K562 (cell line): ENCODE results near the gene CACNA1C. TPM values are rescaled to one million over a fixed set of nuclear protein-coding genes. Genes with fewer than 3 reads are reported as not detected.

Experiments used
- ATAC-seq: fragments of 200-7000 bp; cut with Tn5 transposase; 3 replicates; pipeline ENCODE4 v1.9.1; 2020; ENCODE audit warnings: moderate library complexity
- BruUV-seq: library from RNA; stranded (reverse); fragments of 400-500 nt; replicated peaks from 2 replicates; lab custom pipeline; 2021; lab: Mats Ljungman, UMichigan
- CTCF ChIA-PET: fragments of 300-600 bp; formaldehyde crosslinking; extraction: SDS; loops from one replicate; lab custom pipeline; 2021; ENCODE audit warnings: low intra/inter-chr PET ratio; lab: Yijun Ruan, JAX
- POLR2A ChIA-PET: fragments of 300-600, 350-650 bp; sonication (Branson Sonifier 250); formaldehyde crosslinking; extraction: SDS; loops from one replicate; lab custom pipeline; 2021; ENCODE audit warnings: antibody characterized with exemption, inconsistent platforms; lab: Yijun Ruan, JAX
- DNase-seq, 4 experiments: peaks; one replicate each; pipeline versions ENCODE4 v3.0.0 to v3.0.0-alpha.2; 2011 to 2018; ENCODE audit warnings: low spot score in 3 of 4, mixed read lengths in 3 of 4; ENCODE audit errors: extremely low read depth in 1 of 4
- FAIRE-seq: peaks from 2 replicates; lab custom pipeline; 2011; peaks lifted over from hg19 to GRCh38; lab: Jason Lieb, UNC
- H2AFZ ChIP-seq: 2 replicates; pipeline ENCODE4 v1.6.0; 2011; ENCODE audit warnings: low read depth, low read length, control low read depth, inconsistent platforms
- H3K27ac ChIP-seq: fragments of 200-600 bp; 3 replicates; pipeline ENCODE4 v1.8.0; 2011; ENCODE audit warnings: low read depth, mild to moderate bottlenecking, control low read depth, inconsistent platforms, low read length, moderate library complexity, mixed read lengths; ENCODE audit errors: extremely low read depth
- H3K27me3 ChIP-seq, 2 experiments: fragments of 300-600 bp in 1 of 2; 2 replicates in 1 of 2; 3 replicates in 1 of 2; pipeline versions ENCODE4 v1.6.0 to v1.8.0; 2011; ENCODE audit warnings: inconsistent platforms in 2 of 2, low read length in 2 of 2, mild to moderate bottlenecking in 1 of 2, mixed read lengths in 1 of 2, moderate library complexity in 1 of 2; ENCODE audit not compliant: control insufficient read depth in 2 of 2, insufficient read depth in 2 of 2
- H3K36me3 ChIP-seq: fragments of 300-600 bp; 3 replicates; pipeline ENCODE4 v1.8.0; 2011; ENCODE audit warnings: mild to moderate bottlenecking, low read length, inconsistent platforms; ENCODE audit not compliant: control insufficient read depth, insufficient read depth
- H3K4me1 ChIP-seq, 2 experiments: fragments of 200-600 bp in 1 of 2; replicated peaks in 1 of 2; 2 replicates in 1 of 2; 3 replicates in 1 of 2; pipeline versions ENCODE4 v1.5.1 to v1.8.0; 2011; ENCODE audit warnings: inconsistent platforms in 2 of 2, low read length in 2 of 2, mild to moderate bottlenecking in 1 of 2, mixed read lengths in 1 of 2, moderate library complexity in 1 of 2; ENCODE audit not compliant: control insufficient read depth in 2 of 2, insufficient read depth in 2 of 2
- H3K4me2 ChIP-seq: 2 replicates; pipeline ENCODE4 v1.6.1; 2011; ENCODE audit warnings: low read length, control low read depth, inconsistent platforms, mixed read lengths; ENCODE audit not compliant: insufficient read depth
- H3K4me3 ChIP-seq: fragments of 200-600 bp; sonication (generic), shearing (Covaris generic); 2 replicates; pipeline ENCODE4 v1.5.1; 2016; ENCODE audit warnings: control low read depth, inconsistent platforms
- H3K79me2 ChIP-seq: fragments of 200-600 bp; 3 replicates; pipeline ENCODE4 v1.8.0; 2011; ENCODE audit warnings: low read length, inconsistent platforms; ENCODE audit not compliant: control insufficient read depth, insufficient read depth
- H3K9ac ChIP-seq, 2 experiments: 2 replicates each; pipeline versions ENCODE4 v1.6.0 to v1.6.1; 2011; ENCODE audit warnings: low read depth in 2 of 2, low read length in 2 of 2, control low read depth in 1 of 2, inconsistent platforms in 1 of 2, mild to moderate bottlenecking in 1 of 2, mixed read lengths in 1 of 2; ENCODE audit not compliant: insufficient read depth in 1 of 2
- H3K9me1 ChIP-seq: one replicate; pipeline ENCODE4 v1.6.0; 2011; ENCODE audit warnings: inconsistent platforms, mild to moderate bottlenecking, low read length, moderate library complexity; ENCODE audit not compliant: control insufficient read depth, insufficient read depth
- H3K9me3 ChIP-seq: replicated peaks from 2 replicates; pipeline ENCODE4 v1.5.1; 2011; ENCODE audit warnings: low read depth, low read length, inconsistent platforms; ENCODE audit not compliant: control insufficient read depth, insufficient read depth
- H4K20me1 ChIP-seq: replicated peaks from 2 replicates; pipeline ENCODE4 v1.6.1; 2011; ENCODE audit warnings: low read length, inconsistent platforms, mixed read lengths; ENCODE audit not compliant: control insufficient read depth, insufficient read depth
- CBX5 ChIP-seq: IDR thresholded peaks from 2 replicates; pipeline ENCODE4 v1.6.1; 2014; ENCODE audit warnings: low read depth, borderline replicate concordance
- E2F1 ChIP-seq: sonication (generic); formaldehyde crosslinking; IDR thresholded peaks from 2 replicates; pipeline ENCODE4 v1.8.1; 2023; ENCODE audit warnings: mild to moderate bottlenecking, missing genetic modification reagents, moderate library complexity
- FOXP1 ChIP-seq: sonication (generic); formaldehyde crosslinking; IDR thresholded peaks from 2 replicates; pipeline ENCODE4 v1.8.0; 2022; ENCODE audit warnings: mild to moderate bottlenecking, missing genetic modification reagents
- MCM2 ChIP-seq: fragments of 450-650 bp; IDR thresholded peaks from 2 replicates; pipeline ENCODE4 v1.6.1; 2017; ENCODE audit warnings: low read depth, mild to moderate bottlenecking
- NFE2 ChIP-seq: IDR thresholded peaks from 2 replicates; pipeline ENCODE4 v1.6.1; 2014; ENCODE audit warnings: antibody characterized with exemption, low read depth
- RBM25 ChIP-seq: fragments of 200-400 bp; formaldehyde crosslinking; IDR thresholded peaks from 2 replicates; pipeline ENCODE4 v1.6.1; 2018; ENCODE audit warnings: low read length, low read depth, moderate library complexity; ENCODE audit not compliant: severe bottlenecking
- RCOR1 ChIP-seq, 2 experiments: IDR thresholded peaks; 2 replicates each; pipeline ENCODE4 v1.6.1; 2012; ENCODE audit warnings: low read depth in 2 of 2, low read length in 2 of 2, borderline replicate concordance in 1 of 2, improper control_type of control experiment in 1 of 2
- THAP7 ChIP-seq: fragments of 250-450 bp; sonication (Bioruptor Pico); IDR thresholded peaks from 2 replicates; pipeline ENCODE4 v1.5.0; 2021
- ZFP36 ChIP-seq: fragments of 150-350 bp; IDR thresholded peaks from 2 replicates; pipeline ENCODE4 v1.6.1; 2018; ENCODE audit warnings: low read length, low read depth; ENCODE audit not compliant: partially characterized antibody
- ZNF146 ChIP-seq: IDR thresholded peaks from one replicate; pipeline ENCODE4 v1.6.1; 2018; ENCODE audit warnings: missing compliant biosample characterization; ENCODE audit not compliant: unreplicated experiment
- WGBS: fragments of 100-300 bp; shearing (Covaris generic); methylation state at CpG from one replicate; pipeline ENCODE4 v1.1.6; 2016; ENCODE audit warnings: low coverage, mixed read lengths; ENCODE audit not compliant: insufficient coverage; ENCODE audit errors: missing lambda C conversion rate; 5-methylcytosine and 5-hydroxymethylcytosine counted together
- in situ Hi-C: fragments of 300-500 bp; cut with MboI; formaldehyde crosslinking; loops from 4 replicates; pipeline ENCODE4 v1.15.0; 2018; ENCODE audit warnings: inconsistent platforms, mixed read lengths
- intact Hi-C: fragments of 100-400 bp; cut with micrococcal nuclease; formaldehyde crosslinking; loops from 2 replicates; pipeline ENCODE4 v1.14.2; 2022
- polyA plus RNA-seq, 8 experiments: library from polyadenylated mRNA; depleted of rRNA in 4 of 8; stranded (reverse) in 5 of 8; unstranded in 3 of 8; fragments of >200 nt; fragmentation: Nextera tagmentation in 2 of 8; fragmentation: Illumina TruSeq in 1 of 8; extraction: Ambion mirVana in 2 of 8; extraction: Trizol in 1 of 8; gene quantifications; 2 replicates each; pipeline versions ENCODE4 v1.2.1 to v1.2.3, GENCODE V29; 2011 to 2014; ENCODE audit warnings: inconsistent platforms in 1 of 8, missing spikeins in 1 of 8
- total RNA-seq, 7 experiments: library from RNA; depleted of rRNA in 6 of 7; stranded (reverse); fragments of >200 nt in 6 of 7; fragmentation: Illumina TruSeq in 2 of 7; extraction: Trizol in 2 of 7; gene quantifications; 2 replicates each; pipeline versions ENCODE4 v1.2.1 to v1.2.3, GENCODE V29; 2011 to 2021; ENCODE audit warnings: low replicate concordance in 1 of 7

Gene CACNA1C
- total and polyA plus RNA-seq, 9 of the 15 experiments (the other 6 are each of a cell fraction or from before 2014, with no cell fraction given), result not detected

- no peaks in the 10 kb centered on the region for H3K9me1 ChIP-seq
- BruUV-seq, result no TSS peak
- CTCF ChIA-PET, result no interaction called here
- no peaks in the 10 kb centered on the region for H3K4me1 ChIP-seq
- TF ChIP-seq E2F1 (CRISPR knock-in tag) (no peak), FOXP1 (CRISPR knock-in tag) (no peak), THAP7 (CRISPR knock-in tag) (no peak), MCM2 (no peak), ZFP36 (no peak), ZNF146 (CRISPR knock-in tag) (peak; percentile 97), RBM25 (peak; percentile 77), CBX5 (no peak), RCOR1 (IDR thresholded peaks at IDR 0.05; ENCODE audit: borderline replicate concordance in 1 of 2, low read depth in 2 of 2, low read length in 2 of 2) (peak in 1 of 2 experiments; percentile 16; a peak in 1 of 4 replicates), NFE2 (no peak)
- H3K79me2 ChIP-seq, result no peaks in the 10 kb centered on the region
- H3K9me3 ChIP-seq, result no peaks in the 10 kb centered on the region
- no peaks in the 10 kb centered on the region for H4K20me1 ChIP-seq
- WGBS, result 0% methylated on average over 2 of the region's 2 CpGs
- no peak overlapping the region for H3K9ac ChIP-seq
- no peak overlapping the region for H3K4me3 ChIP-seq
- in situ Hi-C loops, result no loop called here
- H2AFZ ChIP-seq, result no peak overlapping the region
- FAIRE-seq, result no peak
- no peak overlapping the region for H3K4me2 ChIP-seq
- H3K27ac ChIP-seq, result no peak overlapping the region
- intact Hi-C loops, result no loop called here
- POLR2A ChIA-PET, result no interaction called here
- H3K36me3 ChIP-seq, result no peaks in the 10 kb centered on the region
- no peak for ATAC-seq
- peaks cover 0 to 6% of the 10 kb centered on the region in 2 experiments; a peak in 1 of 5 replicates for H3K27me3 ChIP-seq
- DNase-seq, result no peak
Observed at GRCh38 chr12:2314492-2314891, 261.7 kb downstream of the CACNA1C start.
